Panc1 (cell line): Measurements from ENCODE around the gene CCN5.

ENCODE experiments used
- POLR2AphosphoS5 ChIP-seq: IDR thresholded peaks from 2 replicates; pipeline ENCODE4 v1.6.1; 2012; ENCODE audit warnings: mild to moderate bottlenecking, low read depth, low read length, moderate library complexity
- SIN3A ChIP-seq: IDR thresholded peaks from 2 replicates; pipeline ENCODE4 v1.6.1; 2012; ENCODE audit warnings: low read depth, mild to moderate bottlenecking, low read length, moderate library complexity, borderline replicate concordance; ENCODE audit not compliant: insufficient read depth
- TCF7L2 ChIP-seq: IDR thresholded peaks from 2 replicates; pipeline ENCODE4 v1.6.1; 2011; ENCODE audit warnings: mild to moderate bottlenecking, low read depth, low read length, inconsistent platforms
- TF ChIP-seq, protein P1 (sequence below): fragments of 450-650 bp; IDR thresholded peaks from 2 replicates; pipeline ENCODE4 v1.5.1; 2017; ENCODE audit warnings: mild to moderate bottlenecking
- TF ChIP-seq, protein P2 (sequence below), 2 experiments: IDR thresholded peaks; 2 replicates each; pipeline ENCODE4 v1.6.1; 2011 to 2012; ENCODE audit warnings: low read depth in 2 of 2, control low read depth in 1 of 2, low read length in 1 of 2, mild to moderate bottlenecking in 1 of 2, moderate library complexity in 1 of 2; ENCODE audit not compliant: insufficient read depth in 1 of 2

DNA sequence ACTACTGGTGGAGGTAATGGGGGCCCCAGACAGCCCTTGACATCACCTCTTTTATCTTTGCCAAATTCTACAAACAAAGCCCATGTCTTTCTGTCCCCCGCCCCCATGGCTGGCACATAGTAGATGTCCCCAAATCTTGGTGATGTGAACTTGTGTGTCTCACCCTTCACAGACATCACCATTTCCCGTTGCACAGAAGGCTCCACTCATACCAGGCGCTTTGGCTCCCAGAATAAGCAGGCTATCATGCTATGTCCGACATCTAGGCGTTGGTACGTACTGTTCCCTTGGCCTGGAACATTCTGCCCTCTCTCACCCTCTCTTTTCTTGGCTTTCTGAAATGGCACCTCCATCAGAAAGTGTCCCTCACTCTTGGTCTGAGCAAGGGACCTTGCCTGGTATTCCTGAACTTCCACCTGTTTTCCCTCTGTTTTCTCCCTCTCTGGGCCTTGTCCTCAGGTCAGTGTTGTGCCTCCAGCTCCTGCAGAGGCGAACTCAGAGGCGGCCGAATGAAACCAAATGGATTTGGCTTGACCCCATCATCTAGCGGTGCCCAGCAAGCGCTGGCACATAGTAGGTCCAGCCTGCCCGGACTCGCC, 968 bp upstream of the CCN5 start:
- TF ChIP-seq POLR2AphosphoS5 (no peak), TCF7L2 (no peak), SIN3A (no peak)
- TF ChIP-seq, protein P1, sequence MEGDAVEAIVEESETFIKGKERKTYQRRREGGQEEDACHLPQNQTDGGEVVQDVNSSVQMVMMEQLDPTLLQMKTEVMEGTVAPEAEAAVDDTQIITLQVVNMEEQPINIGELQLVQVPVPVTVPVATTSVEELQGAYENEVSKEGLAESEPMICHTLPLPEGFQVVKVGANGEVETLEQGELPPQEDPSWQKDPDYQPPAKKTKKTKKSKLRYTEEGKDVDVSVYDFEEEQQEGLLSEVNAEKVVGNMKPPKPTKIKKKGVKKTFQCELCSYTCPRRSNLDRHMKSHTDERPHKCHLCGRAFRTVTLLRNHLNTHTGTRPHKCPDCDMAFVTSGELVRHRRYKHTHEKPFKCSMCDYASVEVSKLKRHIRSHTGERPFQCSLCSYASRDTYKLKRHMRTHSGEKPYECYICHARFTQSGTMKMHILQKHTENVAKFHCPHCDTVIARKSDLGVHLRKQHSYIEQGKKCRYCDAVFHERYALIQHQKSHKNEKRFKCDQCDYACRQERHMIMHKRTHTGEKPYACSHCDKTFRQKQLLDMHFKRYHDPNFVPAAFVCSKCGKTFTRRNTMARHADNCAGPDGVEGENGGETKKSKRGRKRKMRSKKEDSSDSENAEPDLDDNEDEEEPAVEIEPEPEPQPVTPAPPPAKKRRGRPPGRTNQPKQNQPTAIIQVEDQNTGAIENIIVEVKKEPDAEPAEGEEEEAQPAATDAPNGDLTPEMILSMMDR = no peak
- TF ChIP-seq, protein P2, sequence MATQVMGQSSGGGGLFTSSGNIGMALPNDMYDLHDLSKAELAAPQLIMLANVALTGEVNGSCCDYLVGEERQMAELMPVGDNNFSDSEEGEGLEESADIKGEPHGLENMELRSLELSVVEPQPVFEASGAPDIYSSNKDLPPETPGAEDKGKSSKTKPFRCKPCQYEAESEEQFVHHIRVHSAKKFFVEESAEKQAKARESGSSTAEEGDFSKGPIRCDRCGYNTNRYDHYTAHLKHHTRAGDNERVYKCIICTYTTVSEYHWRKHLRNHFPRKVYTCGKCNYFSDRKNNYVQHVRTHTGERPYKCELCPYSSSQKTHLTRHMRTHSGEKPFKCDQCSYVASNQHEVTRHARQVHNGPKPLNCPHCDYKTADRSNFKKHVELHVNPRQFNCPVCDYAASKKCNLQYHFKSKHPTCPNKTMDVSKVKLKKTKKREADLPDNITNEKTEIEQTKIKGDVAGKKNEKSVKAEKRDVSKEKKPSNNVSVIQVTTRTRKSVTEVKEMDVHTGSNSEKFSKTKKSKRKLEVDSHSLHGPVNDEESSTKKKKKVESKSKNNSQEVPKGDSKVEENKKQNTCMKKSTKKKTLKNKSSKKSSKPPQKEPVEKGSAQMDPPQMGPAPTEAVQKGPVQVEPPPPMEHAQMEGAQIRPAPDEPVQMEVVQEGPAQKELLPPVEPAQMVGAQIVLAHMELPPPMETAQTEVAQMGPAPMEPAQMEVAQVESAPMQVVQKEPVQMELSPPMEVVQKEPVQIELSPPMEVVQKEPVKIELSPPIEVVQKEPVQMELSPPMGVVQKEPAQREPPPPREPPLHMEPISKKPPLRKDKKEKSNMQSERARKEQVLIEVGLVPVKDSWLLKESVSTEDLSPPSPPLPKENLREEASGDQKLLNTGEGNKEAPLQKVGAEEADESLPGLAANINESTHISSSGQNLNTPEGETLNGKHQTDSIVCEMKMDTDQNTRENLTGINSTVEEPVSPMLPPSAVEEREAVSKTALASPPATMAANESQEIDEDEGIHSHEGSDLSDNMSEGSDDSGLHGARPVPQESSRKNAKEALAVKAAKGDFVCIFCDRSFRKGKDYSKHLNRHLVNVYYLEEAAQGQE (IDR thresholded peaks at IDR 0.05; ENCODE audit: insufficient read depth in 1 of 2, low read depth in 2 of 2, low read length in 1 of 2) = no peak
